Activated CD4-positive, CD25-positive, alpha-beta regulatory T cell treated with anti-CD3 and anti-CD28 coated beads, Interleukin-2, amount 50 U/mL, for 72 hours (primary cell): ENCODE results near the gene ZXDA.
A peak's percentile ranks its signal among the peaks of the same experiment; 100 is the strongest.
"Not testable (repeated sequence)": the region's sequence is repeated elsewhere in the genome, so short reads cannot be mapped to it uniquely, and the experiment has no call there.

Experiments used
- DNase-seq: peaks from one replicate; pipeline ENCODE4 v3.0.0; 2021

The ZXDA gene, protein sequence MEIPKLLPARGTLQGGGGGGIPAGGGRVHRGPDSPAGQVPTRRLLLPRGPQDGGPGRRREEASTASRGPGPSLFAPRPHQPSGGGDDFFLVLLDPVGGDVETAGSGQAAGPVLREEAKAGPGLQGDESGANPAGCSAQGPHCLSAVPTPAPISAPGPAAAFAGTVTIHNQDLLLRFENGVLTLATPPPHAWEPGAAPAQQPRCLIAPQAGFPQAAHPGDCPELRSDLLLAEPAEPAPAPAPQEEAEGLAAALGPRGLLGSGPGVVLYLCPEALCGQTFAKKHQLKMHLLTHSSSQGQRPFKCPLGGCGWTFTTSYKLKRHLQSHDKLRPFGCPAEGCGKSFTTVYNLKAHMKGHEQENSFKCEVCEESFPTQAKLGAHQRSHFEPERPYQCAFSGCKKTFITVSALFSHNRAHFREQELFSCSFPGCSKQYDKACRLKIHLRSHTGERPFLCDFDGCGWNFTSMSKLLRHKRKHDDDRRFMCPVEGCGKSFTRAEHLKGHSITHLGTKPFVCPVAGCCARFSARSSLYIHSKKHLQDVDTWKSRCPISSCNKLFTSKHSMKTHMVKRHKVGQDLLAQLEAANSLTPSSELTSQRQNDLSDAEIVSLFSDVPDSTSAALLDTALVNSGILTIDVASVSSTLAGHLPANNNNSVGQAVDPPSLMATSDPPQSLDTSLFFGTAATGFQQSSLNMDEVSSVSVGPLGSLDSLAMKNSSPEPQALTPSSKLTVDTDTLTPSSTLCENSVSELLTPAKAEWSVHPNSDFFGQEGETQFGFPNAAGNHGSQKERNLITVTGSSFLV

DNA sequence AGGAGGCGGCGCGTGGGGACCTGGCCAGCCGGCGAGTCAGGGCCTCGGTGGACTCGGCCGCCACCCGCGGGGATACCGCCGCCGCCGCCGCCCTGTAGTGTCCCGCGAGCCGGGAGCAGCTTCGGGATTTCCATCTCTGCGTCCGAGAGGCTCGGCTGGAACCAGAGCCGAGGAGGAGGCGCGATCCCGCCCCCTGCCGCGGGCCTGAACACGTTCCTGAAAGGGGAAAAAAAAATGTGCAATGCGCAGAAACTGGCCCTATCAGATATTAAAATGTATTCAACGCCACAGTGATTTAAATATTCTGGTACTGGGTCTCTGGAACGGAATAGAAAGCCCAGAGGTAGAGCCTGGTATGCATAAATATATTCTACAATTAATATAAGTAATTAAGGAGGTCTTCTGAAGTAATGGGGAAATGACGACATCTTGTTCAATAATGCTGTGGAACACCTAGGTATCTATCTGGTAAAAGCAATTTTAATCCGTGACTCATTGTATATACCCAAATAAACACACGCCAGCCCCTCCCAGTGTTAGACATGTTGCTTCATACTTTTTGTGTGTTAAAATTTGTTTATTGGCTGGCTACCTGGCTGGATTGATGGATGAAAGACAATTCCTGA, at the start of gene ZXDA:
TSS of gene ZXDA (minus strand) at position 172 of the 626 bp plus-strand sequence. CDS start at position 134, 38 bp downstream.
- DNase-seq = not testable (repeated sequence)

DNA sequence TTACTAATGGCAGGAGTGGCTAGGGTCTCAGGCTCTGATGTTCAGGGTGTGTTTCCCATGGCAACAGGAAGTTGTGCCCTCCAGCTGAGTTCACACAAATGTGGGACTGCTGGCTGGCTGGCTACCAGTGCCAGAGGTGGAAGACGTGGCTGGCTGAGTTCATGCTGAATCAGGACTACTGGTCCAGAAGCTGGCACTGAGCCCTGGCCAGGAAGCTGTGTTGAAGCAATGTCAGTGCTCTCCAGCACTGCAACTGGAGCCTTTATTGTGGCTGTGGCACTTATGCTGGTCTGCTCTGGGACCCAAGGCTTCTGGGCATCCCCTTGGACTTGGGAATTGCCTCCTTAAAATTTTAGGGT, 42.0 kb upstream of the ZXDA start:
- no peak for DNase-seq

- DNase-seq = no peak
Measured at GRCh38 chrX:57951666-57952319, 41.5 kb upstream of the ZXDA start.

DNA sequence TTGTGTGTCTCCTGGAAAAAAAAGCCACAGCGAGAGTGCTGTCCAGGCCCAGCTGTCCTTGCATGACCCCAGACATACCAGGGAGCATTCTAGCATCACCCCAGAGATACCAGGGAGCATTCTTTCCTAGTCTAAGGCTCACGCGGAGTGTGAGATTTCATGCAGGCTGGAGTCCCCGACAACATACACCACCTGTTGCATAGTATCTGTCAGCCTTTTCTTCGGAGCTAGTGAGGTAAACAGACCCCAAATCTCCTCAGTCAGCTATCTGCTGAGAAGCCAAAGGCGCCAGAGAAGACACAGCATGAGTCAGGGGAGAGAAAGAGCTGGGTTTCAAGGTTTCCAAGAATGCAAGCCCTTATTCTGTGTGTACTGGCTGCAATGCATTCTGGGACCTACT, 23.1 kb upstream of the ZXDA start:
- no peak for DNase-seq

GRCh38 chrX:57932266-57932665, 22.0 kb upstream of the ZXDA start:
- DNase-seq = no peak

DNA sequence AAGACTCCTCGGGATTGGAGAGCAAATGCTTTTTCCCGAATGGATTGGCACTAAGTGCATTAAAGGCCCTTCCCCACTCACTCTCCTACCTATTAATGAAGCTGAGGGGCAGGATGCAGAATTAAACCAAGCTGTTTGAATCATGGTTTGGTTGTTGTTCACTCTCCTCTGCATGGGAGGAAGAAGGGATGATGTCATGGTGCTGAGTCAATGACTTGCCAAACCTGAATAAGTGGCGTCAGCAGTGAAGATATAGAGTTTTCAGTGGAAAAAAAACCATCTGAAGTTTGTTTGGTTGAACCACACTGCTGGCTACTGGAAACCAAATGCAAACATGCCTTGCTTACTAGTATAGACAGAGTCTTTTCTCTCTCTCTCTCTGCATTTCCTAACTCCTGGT, 19.8 kb upstream of the ZXDA start:
- no peak for DNase-seq

DNA sequence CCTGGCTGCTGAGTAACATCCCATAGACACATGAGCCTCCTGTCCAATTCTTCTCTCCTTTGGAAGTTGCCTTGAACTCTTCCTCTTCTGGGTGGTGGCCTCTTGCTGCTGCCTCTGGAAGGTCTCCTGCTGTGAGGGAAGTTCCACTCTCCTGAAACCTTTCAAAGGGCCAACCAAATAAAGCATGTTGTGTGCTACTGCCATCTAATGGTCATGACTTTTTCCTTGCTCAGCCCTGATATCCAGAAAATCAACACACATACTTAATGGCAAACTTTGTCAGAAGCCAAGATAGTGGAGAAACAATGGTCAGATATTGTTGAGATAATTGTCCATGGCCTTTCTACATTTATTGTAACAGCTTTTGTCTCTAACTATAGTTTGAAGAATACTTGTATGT, 19.1 kb upstream of the ZXDA start:
- no peak for DNase-seq

DNA sequence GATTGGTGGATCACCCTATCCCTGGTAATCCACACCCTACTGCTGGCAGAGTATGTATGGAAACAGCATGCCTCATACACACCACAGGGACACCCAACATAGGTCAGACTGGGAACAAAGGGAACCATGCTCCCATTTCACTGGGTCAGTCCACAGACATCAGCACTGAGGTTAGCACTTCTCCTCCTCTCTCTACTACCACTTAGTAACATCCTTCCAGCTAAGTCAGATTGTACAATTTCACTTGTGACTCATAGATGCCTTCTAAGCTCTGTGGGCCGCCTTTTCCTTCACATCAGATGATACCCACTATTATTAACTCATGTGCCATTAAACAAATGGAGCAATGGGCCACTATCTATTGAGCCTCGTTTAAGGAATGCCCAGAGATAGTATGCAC, 15.5 kb upstream of the ZXDA start:
- no peak for DNase-seq

DNA sequence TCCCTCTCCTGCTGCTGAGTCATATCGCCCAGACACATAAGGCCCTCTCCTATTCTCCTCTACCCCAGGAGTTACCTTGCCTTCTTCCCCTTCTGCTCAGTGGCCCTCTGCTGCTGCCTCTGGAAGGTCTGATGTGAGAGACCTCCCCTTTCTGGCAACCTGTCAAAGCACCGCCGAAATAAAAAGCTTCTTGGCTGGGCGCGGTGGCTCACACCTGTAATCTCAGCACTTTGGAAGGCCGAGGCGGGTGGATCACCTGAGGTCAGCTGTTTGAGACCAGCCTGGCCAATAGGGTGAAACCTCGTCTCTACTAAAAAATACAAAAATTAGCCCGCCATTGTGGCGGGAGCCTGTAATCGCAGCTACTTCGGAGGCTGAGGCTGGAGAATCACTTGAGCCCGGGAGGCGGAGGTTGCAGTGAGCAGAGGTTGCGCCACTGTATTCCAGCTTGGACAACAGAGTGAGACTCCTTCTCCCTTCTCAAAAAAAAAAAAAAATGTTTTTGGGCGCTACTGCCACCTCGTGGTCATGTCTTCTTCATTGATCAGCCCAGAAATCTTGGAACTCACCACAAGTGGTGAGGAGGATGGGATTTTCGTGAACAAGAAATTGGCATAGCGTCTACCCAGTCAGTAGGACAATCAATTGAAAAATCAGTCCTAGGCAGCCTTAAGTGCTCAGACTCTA, 8.6 kb upstream of the ZXDA start:
- DNase-seq = peak; percentile 35

- no peak for DNase-seq
Measured at GRCh38 chrX:57915680-57916079, 5.4 kb upstream of the ZXDA start.

DNA sequence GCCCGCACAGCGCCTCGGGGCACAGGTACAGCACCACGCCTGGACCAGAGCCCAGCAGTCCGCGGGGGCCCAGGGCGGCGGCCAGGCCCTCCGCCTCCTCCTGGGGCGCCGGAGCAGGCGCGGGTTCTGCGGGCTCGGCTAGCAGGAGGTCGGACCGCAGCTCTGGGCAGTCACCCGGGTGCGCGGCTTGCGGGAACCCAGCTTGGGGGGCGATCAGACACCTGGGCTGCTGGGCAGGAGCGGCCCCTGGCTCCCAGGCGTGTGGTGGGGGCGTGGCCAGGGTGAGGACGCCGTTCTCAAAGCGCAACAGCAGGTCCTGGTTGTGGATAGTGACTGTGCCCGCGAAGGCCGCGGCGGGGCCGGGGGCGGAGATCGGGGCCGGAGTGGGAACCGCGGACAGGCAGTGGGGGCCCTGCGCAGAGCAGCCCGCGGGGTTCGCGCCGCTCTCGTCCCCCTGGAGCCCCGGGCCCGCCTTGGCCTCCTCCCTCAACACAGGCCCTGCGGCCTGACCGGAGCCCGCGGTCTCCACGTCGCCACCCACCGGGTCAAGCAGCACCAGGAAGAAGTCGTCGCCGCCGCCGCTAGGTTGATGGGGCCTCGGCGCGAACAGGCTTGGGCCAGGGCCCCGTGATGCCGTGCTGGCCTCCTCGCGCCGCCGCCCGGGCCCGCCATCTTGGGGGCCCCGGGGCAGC, 517 bp downstream of the ZXDA start:
- peak; percentile 43 for DNase-seq

- DNase-seq = not testable (repeated sequence)
Measured at GRCh38 chrX:57908972-57909594, 1.2 kb downstream of the ZXDA start.

DNA sequence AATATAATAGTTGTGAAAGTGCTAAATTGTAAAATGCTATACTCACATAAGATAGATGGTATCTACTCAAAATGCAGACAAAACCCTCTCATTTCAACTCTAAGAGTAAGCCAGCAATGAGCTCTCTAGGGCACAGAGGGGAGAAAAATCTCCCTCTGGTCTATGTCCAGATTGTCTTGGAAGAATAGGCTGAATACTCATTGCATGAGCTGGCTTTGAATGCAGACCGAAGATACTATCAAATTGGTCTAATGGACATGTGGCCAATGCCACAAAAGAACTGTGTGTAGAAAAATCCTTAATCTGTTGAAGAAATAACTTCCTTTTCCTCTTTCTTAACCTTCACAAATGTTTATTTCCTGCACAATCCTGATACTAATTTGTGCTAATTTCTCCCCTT, 3.5 kb downstream of the ZXDA start:
- no peak for DNase-seq

GRCh38 chrX:57905141-57905540, 5.1 kb downstream of the ZXDA start:
- DNase-seq = no peak

DNA sequence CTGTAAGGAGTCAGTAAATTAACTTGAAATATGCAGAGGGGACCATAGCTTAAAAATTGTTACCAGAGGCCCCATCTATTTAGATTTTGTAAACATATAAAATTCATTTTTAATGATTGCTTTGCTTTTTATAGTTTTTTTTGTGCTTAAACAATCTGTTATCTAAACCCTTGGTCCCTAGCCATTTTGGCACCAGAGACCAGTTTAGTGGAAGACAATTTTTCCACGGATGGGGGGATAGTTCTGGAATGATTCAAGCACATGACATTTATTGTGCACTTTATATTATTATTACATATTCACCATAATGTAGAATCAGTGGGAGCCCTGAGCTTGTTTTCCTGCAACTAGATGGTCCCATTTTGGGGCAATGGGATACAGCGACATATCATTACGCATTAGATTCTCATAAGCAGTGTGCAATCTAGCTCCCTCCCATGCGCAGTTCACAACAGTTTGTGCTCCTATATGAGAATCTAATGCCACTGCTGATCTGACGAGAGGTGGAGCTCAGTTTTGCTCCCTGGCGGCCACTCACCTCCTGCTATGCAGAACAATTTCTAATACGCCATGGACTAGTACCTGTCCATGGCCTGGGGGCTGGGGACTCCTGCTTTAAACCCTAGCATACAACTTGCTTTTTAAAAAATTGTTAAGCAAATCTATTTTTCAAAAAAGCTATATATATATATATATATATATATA, 5.9 kb downstream of the ZXDA start:
- no peak for DNase-seq

- DNase-seq = no peak
Measured at GRCh38 chrX:57902633-57903032, 7.6 kb downstream of the ZXDA start.

DNA sequence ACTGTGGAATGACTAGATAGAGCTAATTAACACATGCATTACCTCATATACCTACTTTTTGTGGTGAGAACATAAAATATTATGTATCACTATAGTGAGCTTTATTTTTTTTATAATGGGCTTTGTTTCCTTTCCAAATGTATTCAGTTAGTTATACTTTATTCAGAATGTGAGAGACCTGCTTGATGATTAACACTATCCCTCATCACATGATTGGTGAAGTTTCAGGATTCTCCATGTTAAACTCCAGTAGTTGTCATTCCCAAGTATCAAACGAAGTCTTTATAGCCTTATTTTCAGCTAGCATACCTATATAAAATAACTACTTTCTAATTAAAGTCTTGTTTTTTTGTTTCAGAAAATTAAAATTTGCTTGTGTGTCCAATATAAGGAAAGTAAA, 8.8 kb downstream of the ZXDA start:
- DNase-seq = no peak

DNA sequence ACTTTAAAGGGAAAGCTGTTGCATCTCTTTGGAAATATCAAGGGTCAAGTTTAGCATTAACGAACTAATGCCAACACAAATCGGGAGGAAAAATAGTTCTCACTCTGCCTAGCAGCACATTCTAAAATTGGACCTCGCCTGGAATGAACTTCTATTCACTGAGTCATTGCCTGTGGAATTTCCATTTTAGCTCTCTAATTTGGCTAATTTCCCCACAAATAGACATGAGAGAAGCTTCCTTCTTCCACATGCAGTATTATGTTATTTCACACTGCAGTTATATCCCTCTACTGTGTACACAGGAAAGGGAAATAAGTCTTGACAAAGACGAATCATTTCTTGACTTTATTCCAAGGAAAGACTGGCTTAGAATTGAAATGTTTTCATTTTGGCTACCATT, 9.3 kb downstream of the ZXDA start:
- no peak for DNase-seq

- DNase-seq = no peak
Measured at GRCh38 chrX:57899906-57900305, 10.4 kb downstream of the ZXDA start.

DNA sequence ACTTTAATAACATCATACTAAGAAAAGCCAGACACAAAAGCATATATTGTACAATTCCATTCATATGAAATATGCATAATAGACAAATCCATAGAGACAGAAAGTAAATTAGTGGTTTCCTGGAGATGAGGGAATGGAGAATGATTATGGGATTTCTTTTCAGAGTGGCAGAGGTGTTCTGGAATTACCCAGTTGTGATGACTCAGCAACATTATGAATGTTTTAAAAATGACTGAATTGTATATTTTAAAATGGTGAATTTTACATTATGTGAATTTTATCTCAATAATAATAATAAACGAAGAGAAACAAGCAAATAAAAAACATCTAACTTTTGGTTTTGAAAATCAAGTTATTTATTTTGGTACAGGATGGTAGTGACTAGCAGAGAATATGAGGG, 11.2 kb downstream of the ZXDA start:
- DNase-seq = no peak

GRCh38 chrX:57871463-57871862, 38.8 kb downstream of the ZXDA start:
- no peak for DNase-seq
